Natural killer cell treated with Interleukin-12 subunit alpha and Interleukin-12 subunit beta and Interleukin-15 and Interleukin-18, amount 100 ng/mL, for 72 hours (primary cell): ENCODE data around the gene SPEN. TPM values are rescaled to one million over a fixed set of nuclear protein-coding genes. Genes with fewer than 3 reads are reported as not detected.

Experiments used
- ATAC-seq, 2 donors: fragments of 150-1000 bp; cut with Tn5 transposase in 1 of 2; sonication (Bioruptor Pico), chemical (Tn5 transposase) in 1 of 2; 2 replicates each; pipeline ENCODE4 v1.10.0; 2021
- DNase-seq: peaks from one replicate; pipeline ENCODE4 v3.0.0; 2022; ENCODE audit warnings: low spot score
- H3K27ac Mint-ChIP-seq, 2 donors: 1 replicate in 1 of 2; 2 replicates in 1 of 2; pipeline ENCODE4 v1.8.0; 2022; ENCODE audit warnings: mixed read lengths in 2 of 2, mild to moderate bottlenecking in 1 of 2, moderate library complexity in 1 of 2
- H3K27me3 Mint-ChIP-seq, 2 donors: 1 replicate in 1 of 2; 2 replicates in 1 of 2; pipeline ENCODE4 v1.8.0; 2022; ENCODE audit warnings: mixed read lengths in 2 of 2
- H3K36me3 Mint-ChIP-seq: one replicate; pipeline ENCODE4 v1.8.0; 2022; ENCODE audit warnings: mixed read lengths
- H3K4me1 Mint-ChIP-seq, 2 donors: 1 replicate in 1 of 2; 2 replicates in 1 of 2; pipeline ENCODE4 v1.8.0; 2022; ENCODE audit warnings: low read depth in 2 of 2, mixed read lengths in 2 of 2, mild to moderate bottlenecking in 1 of 2
- H3K4me3 Mint-ChIP-seq: one replicate; pipeline ENCODE4 v1.8.0; 2022; ENCODE audit warnings: mixed read lengths
- H3K9me3 Mint-ChIP-seq: 2 replicates; pipeline ENCODE4 v1.8.0; 2022; ENCODE audit warnings: mixed read lengths
- total RNA-seq, 2 donors: library from RNA; stranded (reverse); gene quantifications; one replicate each; pipeline ENCODE4 v1.2.3, GENCODE V29; 2022

Gene SPEN
- total RNA-seq, 2 donors from 2014 or later, result 58.6 to 92.4 TPM

GRCh38 chr1:15852036-15852827 is 4.7 kb downstream of the SPEN start:
- DNase-seq (no peak), ATAC-seq (no peak)
- Mint-ChIP-seq H3K36me3 (peaks cover 5% of the 10 kb centered on the region), H3K4me3 (peak overlapping the region; percentile 32), H3K4me1 (peaks cover 21 to 34% of the 10 kb centered on the region in 2 donors), H3K27me3 (no peaks in the 10 kb centered on the region), H3K27ac (no peak overlapping the region), H3K9me3 (no peaks in the 10 kb centered on the region)

GRCh38 chr1:15852828-15853302 is 5.4 kb downstream of the SPEN start:
- no peak for DNase-seq
- peaks cover 21 to 34% of the 10 kb centered on the region in 2 donors for H3K4me1 Mint-ChIP-seq
- no peaks in the 10 kb centered on the region for H3K9me3 Mint-ChIP-seq
- peaks cover 5% of the 10 kb centered on the region for H3K36me3 Mint-ChIP-seq
- no peak overlapping the region for H3K4me3 Mint-ChIP-seq
- no peaks in the 10 kb centered on the region for H3K27me3 Mint-ChIP-seq
- no peak for ATAC-seq
- no peak overlapping the region for H3K27ac Mint-ChIP-seq

- no peaks in the 10 kb centered on the region for H3K36me3 Mint-ChIP-seq
- no peaks in the 10 kb centered on the region for H3K27me3 Mint-ChIP-seq
- no peak for ATAC-seq
- H3K27ac Mint-ChIP-seq, result no peak overlapping the region
- H3K4me1 Mint-ChIP-seq, result peaks cover 10 to 11% of the 10 kb centered on the region in 2 donors
- no peak for DNase-seq
- H3K4me3 Mint-ChIP-seq, result no peak overlapping the region
- H3K9me3 Mint-ChIP-seq, result no peaks in the 10 kb centered on the region
Measured at GRCh38 chr1:15856888-15857287, 9.4 kb downstream of the SPEN start.

GRCh38 chr1:15858069-15858670 is 10.7 kb downstream of the SPEN start:
- Mint-ChIP-seq H3K4me3 (no peak overlapping the region), H3K27me3 (no peaks in the 10 kb centered on the region), H3K36me3 (no peaks in the 10 kb centered on the region), H3K9me3 (no peaks in the 10 kb centered on the region), H3K27ac (peak overlapping the region in 1 of 2 donors; percentile 43), H3K4me1 (peaks cover 7 to 10% of the 10 kb centered on the region in 2 donors)
- no peak for ATAC-seq
- DNase-seq, result no peak

GRCh38 chr1:15858672-15859372 is 11.3 kb downstream of the SPEN start:
- Mint-ChIP-seq H3K9me3 (no peaks in the 10 kb centered on the region), H3K36me3 (no peaks in the 10 kb centered on the region), H3K27ac (peak overlapping the region in 1 of 2 donors; percentile 43), H3K27me3 (no peaks in the 10 kb centered on the region), H3K4me1 (peaks cover 7 to 13% of the 10 kb centered on the region in 2 donors), H3K4me3 (no peak overlapping the region)
- ATAC-seq (no peak), DNase-seq (no peak)

- Mint-ChIP-seq H3K9me3 (no peaks in the 10 kb centered on the region), H3K4me1 (peaks cover 11 to 26% of the 10 kb centered on the region in 2 donors)
Measured at GRCh38 chr1:15863156-15863901, 15.8 kb downstream of the SPEN start.

GRCh38 chr1:15866721-15867201 is 19.3 kb downstream of the SPEN start:
- ATAC-seq (no peak), DNase-seq (no peak)
- H3K4me3 Mint-ChIP-seq, result no peak overlapping the region
- peaks cover 21 to 33% of the 10 kb centered on the region in 2 donors for H3K4me1 Mint-ChIP-seq
- no peaks in the 10 kb centered on the region for H3K9me3 Mint-ChIP-seq
- peak overlapping the region in 1 of 2 donors; percentile 8 for H3K27ac Mint-ChIP-seq
- H3K36me3 Mint-ChIP-seq, result no peaks in the 10 kb centered on the region
- no peaks in the 10 kb centered on the region for H3K27me3 Mint-ChIP-seq

More at GRCh38 chr1:15863156-15863901, 15.8 kb downstream of the SPEN start:
- no peak for DNase-seq
- no peak overlapping the region for H3K4me3 Mint-ChIP-seq
- no peak for ATAC-seq
- H3K27ac Mint-ChIP-seq, result no peak overlapping the region
- no peaks in the 10 kb centered on the region for H3K36me3 Mint-ChIP-seq
- no peaks in the 10 kb centered on the region for H3K27me3 Mint-ChIP-seq

- Mint-ChIP-seq H3K27ac (peak overlapping the region in 1 of 2 donors; percentile 8), H3K9me3 (no peaks in the 10 kb centered on the region), H3K27me3 (no peaks in the 10 kb centered on the region), H3K36me3 (no peaks in the 10 kb centered on the region), H3K4me3 (no peak overlapping the region), H3K4me1 (peaks cover 21 to 33% of the 10 kb centered on the region in 2 donors)
- no peak for ATAC-seq
- DNase-seq, result no peak
Measured at GRCh38 chr1:15867288-15867687, 19.8 kb downstream of the SPEN start.

GRCh38 chr1:15869413-15869812 is 21.9 kb downstream of the SPEN start:
- H3K9me3 Mint-ChIP-seq, result no peaks in the 10 kb centered on the region

GRCh38 chr1:15870421-15870820 is 22.9 kb downstream of the SPEN start:
- Mint-ChIP-seq H3K4me1 (peaks cover 28 to 34% of the 10 kb centered on the region in 2 donors), H3K27me3 (no peaks in the 10 kb centered on the region), H3K4me3 (no peak overlapping the region), H3K27ac (peak overlapping the region in 1 of 2 donors; percentile 10), H3K36me3 (no peaks in the 10 kb centered on the region), H3K9me3 (no peaks in the 10 kb centered on the region)
- no peak for ATAC-seq
- DNase-seq, result no peak

More at GRCh38 chr1:15869413-15869812, 21.9 kb downstream of the SPEN start:
- DNase-seq (no peak), ATAC-seq (no peak)
- no peaks in the 10 kb centered on the region for H3K27me3 Mint-ChIP-seq
- H3K4me1 Mint-ChIP-seq, result peaks cover 25 to 34% of the 10 kb centered on the region in 2 donors
- no peaks in the 10 kb centered on the region for H3K36me3 Mint-ChIP-seq
- H3K4me3 Mint-ChIP-seq, result no peak overlapping the region
- no peak overlapping the region for H3K27ac Mint-ChIP-seq

- peak overlapping the region in 1 of 2 donors; percentile 57 for H3K27ac Mint-ChIP-seq
- H3K36me3 Mint-ChIP-seq, result peaks cover 6% of the 10 kb centered on the region
- DNase-seq, result no peak
- H3K27me3 Mint-ChIP-seq, result no peaks in the 10 kb centered on the region
- peaks cover 27 to 31% of the 10 kb centered on the region in 2 donors for H3K4me1 Mint-ChIP-seq
- no peak overlapping the region for H3K4me3 Mint-ChIP-seq
- ATAC-seq, result no peak
- H3K9me3 Mint-ChIP-seq, result no peaks in the 10 kb centered on the region
Measured at GRCh38 chr1:15874471-15874870, 27.0 kb downstream of the SPEN start.

- DNase-seq (no peak), ATAC-seq (no peak)
- Mint-ChIP-seq H3K27me3 (no peaks in the 10 kb centered on the region), H3K9me3 (no peaks in the 10 kb centered on the region), H3K4me3 (no peak overlapping the region), H3K27ac (peak overlapping the region in 1 of 2 donors; percentile 49), H3K4me1 (peaks cover 15 to 18% of the 10 kb centered on the region in 2 donors), H3K36me3 (peaks cover 6% of the 10 kb centered on the region)
Measured at GRCh38 chr1:15876357-15877055, 29.0 kb downstream of the SPEN start.
